Immature natural killer cell (primary cell): ENCODE data around the gene EYA4. TPM values are rescaled to one million over a fixed set of nuclear protein-coding genes. Genes with fewer than 3 reads are reported as not detected.
"Not testable (repeated sequence)": the region's sequence is repeated elsewhere in the genome, so short reads cannot be mapped to it uniquely, and the experiment has no call there.

Source experiments
- DNase-seq, 3 donors: peaks; one replicate each; pipeline ENCODE4 v3.0.0; 2022; ENCODE audit warnings: mixed read lengths in 1 of 3
- H3K27ac Mint-ChIP-seq, 6 donors: one replicate each; pipeline ENCODE4 v1.8.0; 2020; ENCODE audit warnings: mixed read lengths in 6 of 6, mild to moderate bottlenecking in 5 of 6, inconsistent platforms in 4 of 6, moderate library complexity in 3 of 6
- H3K27me3 Mint-ChIP-seq, 3 donors: one replicate each; pipeline ENCODE4 v1.8.0; 2020 to 2021; ENCODE audit warnings: low read depth in 3 of 3, mild to moderate bottlenecking in 3 of 3, mixed read lengths in 3 of 3, moderate library complexity in 3 of 3, inconsistent platforms in 1 of 3
- H3K36me3 Mint-ChIP-seq, 3 donors: one replicate each; pipeline ENCODE4 v1.8.0; 2020; ENCODE audit warnings: mixed read lengths in 3 of 3, inconsistent platforms in 2 of 3, mild to moderate bottlenecking in 2 of 3
- H3K4me1 Mint-ChIP-seq, 2 donors: one replicate each; pipeline ENCODE4 v1.8.0; 2020; ENCODE audit warnings: inconsistent platforms in 2 of 2, mild to moderate bottlenecking in 2 of 2, mixed read lengths in 2 of 2, moderate library complexity in 1 of 2
- H3K4me3 Mint-ChIP-seq, 5 donors: one replicate each; pipeline ENCODE4 v1.8.0; 2020; ENCODE audit warnings: mild to moderate bottlenecking in 5 of 5, mixed read lengths in 5 of 5, inconsistent platforms in 3 of 5, moderate library complexity in 3 of 5
- H3K9me3 Mint-ChIP-seq, 6 donors: one replicate each; pipeline ENCODE4 v1.8.0; 2020; ENCODE audit warnings: mild to moderate bottlenecking in 6 of 6, mixed read lengths in 6 of 6, inconsistent platforms in 4 of 6, moderate library complexity in 3 of 6
- polyA plus RNA-seq, 3 donors: library from polyadenylated mRNA; unstranded; fragments of 300-500 nt; fragmentation: Illumina TruSeq; gene quantifications; one replicate each; pipeline ENCODE4 v1.2.3, GENCODE V29; 2021

EYA4 gene
- polyA plus RNA-seq, 3 donors from 2014 or later, result not detected

DNA sequence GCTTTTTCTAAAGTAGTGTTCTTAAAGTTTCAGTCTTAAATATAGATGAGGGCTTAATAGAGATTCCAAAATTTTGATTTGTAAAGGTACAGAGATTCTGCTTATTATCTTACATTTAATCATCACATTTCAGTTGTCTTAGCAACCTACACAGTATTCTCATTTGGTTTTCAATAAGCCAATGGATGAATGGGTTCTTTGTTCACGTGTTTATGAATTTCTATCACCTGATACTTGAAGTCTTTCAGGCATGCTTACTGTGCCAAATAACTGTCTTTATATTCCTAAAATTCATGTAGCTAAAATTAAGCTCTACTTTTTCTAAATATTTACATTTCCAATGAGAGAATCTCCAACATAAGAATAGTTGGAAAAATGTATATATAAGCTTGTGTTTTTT is 152.7 kb downstream of the EYA4 start:
- Mint-ChIP-seq H3K27ac (no peak overlapping the region), H3K4me3 (no peak overlapping the region), H3K9me3 (peaks cover 1 to 10% (median 4%) of the 10 kb centered on the region in 6 donors), H3K27me3 (no peaks in the 10 kb centered on the region), H3K4me1 (no peaks in the 10 kb centered on the region), H3K36me3 (no peaks in the 10 kb centered on the region)
- DNase-seq, result no peak

DNA sequence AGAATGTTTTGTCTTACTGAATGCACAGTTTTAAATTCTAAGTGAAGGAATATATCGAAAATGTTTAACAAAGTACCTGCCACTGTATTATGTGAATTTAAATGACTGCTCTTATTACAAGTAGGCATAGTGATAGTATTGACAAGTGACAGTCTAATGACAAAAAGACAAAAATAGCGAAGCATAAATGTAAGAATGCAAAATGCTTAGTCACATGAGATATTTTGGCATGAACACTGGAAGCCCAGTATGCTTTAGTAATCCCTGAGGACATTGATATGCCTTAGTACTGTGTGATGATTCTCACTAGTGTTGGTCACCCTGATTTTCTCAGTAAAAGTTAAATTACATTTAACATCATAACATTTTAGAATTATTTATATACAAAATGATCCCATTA is 153.5 kb downstream of the EYA4 start:
- Mint-ChIP-seq H3K9me3 (peaks cover 1 to 10% (median 4%) of the 10 kb centered on the region in 6 donors), H3K4me3 (no peak overlapping the region), H3K27me3 (no peaks in the 10 kb centered on the region), H3K4me1 (no peaks in the 10 kb centered on the region), H3K27ac (no peak overlapping the region), H3K36me3 (no peaks in the 10 kb centered on the region)
- no peak for DNase-seq

DNA sequence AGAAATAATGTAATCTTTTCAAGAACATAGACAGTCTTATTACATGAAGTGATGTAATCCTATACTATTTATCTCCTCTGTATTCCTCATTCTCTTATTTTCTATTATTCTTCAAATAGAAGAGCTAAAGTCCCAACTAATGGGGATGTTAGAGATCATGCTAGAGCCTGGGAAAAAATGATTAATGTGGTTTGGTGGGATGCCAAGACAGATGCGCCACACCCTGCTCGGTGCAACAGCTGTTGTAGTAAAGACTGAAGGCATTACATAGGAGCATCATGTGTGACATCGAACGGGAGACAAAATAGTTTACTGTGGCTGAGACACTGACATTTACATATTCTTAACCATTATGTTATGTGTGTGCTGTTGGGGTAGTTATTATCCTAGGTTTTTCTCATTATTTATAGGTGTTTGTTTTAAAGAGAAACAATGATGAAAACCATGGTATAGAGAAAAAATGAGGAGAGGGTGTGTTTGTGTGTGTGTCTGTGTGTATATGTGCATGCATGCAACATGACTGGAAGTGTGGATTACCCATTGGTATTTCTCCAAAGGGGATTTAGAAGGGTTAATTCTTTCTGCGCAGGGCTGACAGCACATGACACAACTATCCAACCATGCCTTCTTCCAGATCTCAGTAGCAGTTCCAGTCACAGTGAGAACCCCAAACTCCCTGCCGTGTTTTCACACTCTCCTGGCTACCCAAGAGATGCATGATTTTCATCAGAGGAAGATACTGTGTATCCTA is 155.3 kb downstream of the EYA4 start:
- no peak overlapping the region for H3K27ac Mint-ChIP-seq
- no peaks in the 10 kb centered on the region for H3K36me3 Mint-ChIP-seq
- H3K27me3 Mint-ChIP-seq, result peaks cover 0 to 1% (median 0%) of the 10 kb centered on the region in 3 donors
- H3K4me3 Mint-ChIP-seq, result no peak overlapping the region
- no peaks in the 10 kb centered on the region for H3K4me1 Mint-ChIP-seq
- no peak for DNase-seq
- H3K9me3 Mint-ChIP-seq, result peaks cover 0 to 10% (median 4%) of the 10 kb centered on the region in 6 donors

DNA sequence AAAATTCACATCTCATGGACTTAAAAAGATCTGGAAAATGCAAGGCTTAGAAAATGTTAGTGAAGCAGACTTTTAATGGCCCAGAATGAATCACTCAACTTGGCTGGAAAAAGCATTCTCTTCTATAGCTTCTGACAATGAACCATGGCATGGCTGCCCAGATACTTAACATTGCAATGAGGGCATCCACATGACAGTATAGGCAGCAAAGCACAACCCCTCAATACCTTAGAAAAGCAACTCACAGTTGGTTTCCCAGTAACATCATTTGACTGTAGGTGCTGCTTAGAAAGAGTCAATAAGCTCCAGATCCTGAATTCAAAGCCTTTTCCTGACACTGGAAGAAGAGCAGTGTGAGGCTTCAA is 155.8 kb downstream of the EYA4 start:
- DNase-seq, result no peak
- H3K4me3 Mint-ChIP-seq, result no peak overlapping the region
- H3K9me3 Mint-ChIP-seq, result peaks cover 1 to 10% (median 4%) of the 10 kb centered on the region in 6 donors
- H3K4me1 Mint-ChIP-seq, result no peaks in the 10 kb centered on the region
- H3K27me3 Mint-ChIP-seq, result peaks cover 0 to 1% (median 0%) of the 10 kb centered on the region in 3 donors
- no peaks in the 10 kb centered on the region for H3K36me3 Mint-ChIP-seq
- no peak overlapping the region for H3K27ac Mint-ChIP-seq

DNA sequence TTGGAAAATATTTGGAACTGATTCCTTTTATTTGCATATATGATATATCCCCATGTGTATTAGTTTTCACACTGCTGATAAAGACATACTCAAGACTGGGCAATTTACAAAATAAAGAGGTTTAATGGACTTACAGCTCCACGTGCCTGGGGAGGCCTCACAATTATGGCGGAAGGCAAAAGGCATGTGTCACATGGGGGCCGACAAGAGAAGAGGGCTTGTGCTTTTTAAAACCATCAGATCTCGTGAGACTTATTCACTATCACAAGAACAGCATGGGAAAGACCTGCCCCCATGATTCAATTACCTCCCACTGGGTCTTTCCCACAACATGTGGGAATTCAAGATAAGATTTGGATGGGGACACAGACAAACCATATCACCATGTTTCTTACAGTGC is 156.4 kb downstream of the EYA4 start:
- not testable (repeated sequence) for H3K36me3 Mint-ChIP-seq, H3K27ac Mint-ChIP-seq, H3K4me1 Mint-ChIP-seq, H3K27me3 Mint-ChIP-seq, H3K4me3 Mint-ChIP-seq, H3K9me3 Mint-ChIP-seq, DNase-seq

DNA sequence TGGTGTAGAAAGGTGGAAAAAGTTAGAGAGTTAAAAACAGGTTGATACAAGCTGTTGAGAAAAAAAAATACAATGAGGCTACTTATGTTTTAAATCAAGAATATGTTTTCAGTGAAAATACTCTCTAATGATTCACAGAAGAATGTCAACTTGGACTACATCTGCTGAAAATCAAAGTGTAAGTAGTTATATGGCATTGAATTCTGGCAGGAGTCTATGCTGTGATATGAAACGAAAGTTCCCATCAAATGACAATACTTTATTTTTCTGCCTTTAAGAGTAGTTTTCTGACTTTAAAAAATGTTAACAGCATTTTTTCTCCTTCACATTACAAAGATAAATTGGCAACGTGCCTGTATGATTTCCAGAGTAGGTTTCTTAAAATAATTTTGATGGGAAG is 158.3 kb downstream of the EYA4 start:
- H3K27me3 Mint-ChIP-seq, result peaks cover 0 to 1% (median 0%) of the 10 kb centered on the region in 3 donors
- no peak overlapping the region for H3K27ac Mint-ChIP-seq
- H3K4me1 Mint-ChIP-seq, result no peaks in the 10 kb centered on the region
- H3K36me3 Mint-ChIP-seq, result no peaks in the 10 kb centered on the region
- DNase-seq, result no peak
- H3K4me3 Mint-ChIP-seq, result no peak overlapping the region
- peaks cover 0 to 10% (median 4%) of the 10 kb centered on the region in 6 donors for H3K9me3 Mint-ChIP-seq

DNA sequence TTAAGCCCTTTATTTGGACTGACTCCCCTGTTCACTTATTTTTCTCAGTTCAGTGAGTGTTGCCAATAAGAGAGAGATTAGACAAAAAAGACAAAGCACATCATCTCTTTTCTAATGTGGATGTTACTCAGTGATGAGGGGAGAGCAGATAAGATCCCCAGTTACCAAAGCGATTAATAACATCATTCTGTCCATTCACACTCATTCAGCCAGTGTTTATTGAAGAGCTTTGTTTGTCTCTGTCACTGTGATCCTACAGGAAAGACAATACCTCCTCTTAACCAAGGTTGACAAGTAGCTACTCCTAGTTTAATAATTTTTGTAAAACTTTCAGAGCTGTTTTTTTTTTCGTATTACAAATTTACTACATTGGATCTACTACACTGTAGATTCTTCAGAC is 163.0 kb downstream of the EYA4 start:
- peaks cover 0 to 1% (median 0%) of the 10 kb centered on the region in 3 donors for H3K27me3 Mint-ChIP-seq
- DNase-seq, result no peak
- H3K9me3 Mint-ChIP-seq, result peaks cover 0 to 10% (median 4%) of the 10 kb centered on the region in 6 donors
- no peak overlapping the region for H3K4me3 Mint-ChIP-seq
- H3K27ac Mint-ChIP-seq, result no peak overlapping the region
- no peaks in the 10 kb centered on the region for H3K36me3 Mint-ChIP-seq
- H3K4me1 Mint-ChIP-seq, result no peaks in the 10 kb centered on the region

DNA sequence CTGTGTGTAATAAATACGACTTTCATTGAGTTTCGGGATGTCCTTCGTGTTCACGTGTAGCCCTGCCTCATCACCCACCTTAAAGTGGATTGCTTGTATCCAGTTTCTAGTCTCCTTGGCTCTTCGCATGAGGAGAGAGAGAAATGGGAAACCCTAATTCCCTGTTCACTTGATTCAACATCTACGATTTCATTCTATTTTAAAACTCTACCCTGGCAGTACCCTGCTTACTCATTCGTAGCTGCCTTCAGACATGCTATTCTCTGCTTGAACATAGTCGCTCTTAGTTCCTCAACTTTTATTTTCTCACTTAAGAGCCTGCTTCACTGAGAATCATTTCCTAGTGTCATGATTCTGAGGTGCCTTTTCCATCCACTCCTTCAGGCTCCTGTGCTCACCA is 163.6 kb downstream of the EYA4 start:
- Mint-ChIP-seq H3K27ac (no peak overlapping the region), H3K36me3 (no peaks in the 10 kb centered on the region), H3K4me3 (no peak overlapping the region), H3K4me1 (no peaks in the 10 kb centered on the region), H3K9me3 (peaks cover 0 to 10% (median 4%) of the 10 kb centered on the region in 6 donors), H3K27me3 (peaks cover 0 to 1% (median 0%) of the 10 kb centered on the region in 3 donors)
- no peak for DNase-seq

DNA sequence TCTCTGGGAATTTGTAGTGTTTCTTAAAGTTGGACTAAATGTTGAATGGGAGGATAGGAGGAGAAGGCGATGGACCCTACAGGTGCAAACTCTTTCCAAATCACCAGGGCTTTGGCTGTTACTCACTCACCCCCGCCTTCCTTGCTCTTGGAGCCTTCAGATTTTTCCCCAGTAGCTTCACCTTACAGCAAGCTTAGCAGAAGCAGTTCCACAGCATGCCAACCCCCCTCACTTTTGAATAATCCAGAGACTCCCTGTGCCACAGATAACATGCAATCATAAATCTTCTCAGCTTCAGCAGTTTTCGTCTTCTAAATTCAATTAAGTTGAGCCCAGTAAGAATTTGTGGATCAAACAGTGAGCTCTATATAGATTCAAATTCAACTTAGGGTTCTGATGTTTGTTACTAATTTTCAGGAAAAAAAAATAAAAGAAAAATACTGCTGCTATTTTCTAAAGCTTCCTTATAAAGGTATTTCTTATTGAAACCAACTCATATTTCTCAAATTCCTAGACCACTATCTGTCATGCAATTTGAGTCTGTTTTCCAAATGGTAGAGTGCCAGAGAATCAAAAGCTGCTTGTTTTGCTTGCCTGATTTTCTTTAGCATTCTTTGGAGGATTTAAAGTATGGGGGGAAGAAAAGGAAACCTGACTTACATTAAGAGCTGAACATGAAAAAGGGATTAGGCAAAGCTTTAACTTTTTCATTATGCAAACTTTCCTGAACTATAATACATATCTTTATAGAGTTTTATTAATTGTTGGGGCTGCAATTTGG is 166.4 kb downstream of the EYA4 start:
- Mint-ChIP-seq H3K4me3 (no peak overlapping the region), H3K36me3 (no peaks in the 10 kb centered on the region), H3K27ac (no peak overlapping the region), H3K4me1 (no peaks in the 10 kb centered on the region), H3K27me3 (peaks cover 0 to 2% (median 0%) of the 10 kb centered on the region in 3 donors), H3K9me3 (peaks cover 0 to 10% (median 3%) of the 10 kb centered on the region in 6 donors)
- DNase-seq, result no peak

DNA sequence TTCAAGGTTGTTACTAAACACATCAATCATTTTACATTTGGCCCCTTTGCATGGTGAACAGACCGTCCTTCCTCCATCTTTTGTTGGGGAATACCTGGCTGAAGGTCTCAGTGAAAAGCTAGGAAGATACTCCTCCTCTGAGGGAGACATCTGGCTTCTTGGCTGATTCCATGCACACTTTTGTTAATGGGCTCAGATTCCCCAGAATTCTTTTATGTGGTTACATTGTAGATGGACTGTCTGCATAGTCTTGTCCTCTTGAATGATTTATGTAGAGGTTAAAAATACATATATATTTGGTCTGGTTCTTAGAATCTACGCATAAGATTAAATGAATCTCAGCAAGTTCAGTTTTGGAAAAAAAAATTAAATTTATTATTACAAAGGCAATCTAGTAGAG is 167.0 kb downstream of the EYA4 start:
- no peak for DNase-seq
- H3K4me1 Mint-ChIP-seq, result no peaks in the 10 kb centered on the region
- H3K36me3 Mint-ChIP-seq, result no peaks in the 10 kb centered on the region
- H3K4me3 Mint-ChIP-seq, result no peak overlapping the region
- no peak overlapping the region for H3K27ac Mint-ChIP-seq
- H3K9me3 Mint-ChIP-seq, result peaks cover 0 to 10% (median 3%) of the 10 kb centered on the region in 6 donors
- H3K27me3 Mint-ChIP-seq, result peaks cover 0 to 2% (median 0%) of the 10 kb centered on the region in 3 donors

DNA sequence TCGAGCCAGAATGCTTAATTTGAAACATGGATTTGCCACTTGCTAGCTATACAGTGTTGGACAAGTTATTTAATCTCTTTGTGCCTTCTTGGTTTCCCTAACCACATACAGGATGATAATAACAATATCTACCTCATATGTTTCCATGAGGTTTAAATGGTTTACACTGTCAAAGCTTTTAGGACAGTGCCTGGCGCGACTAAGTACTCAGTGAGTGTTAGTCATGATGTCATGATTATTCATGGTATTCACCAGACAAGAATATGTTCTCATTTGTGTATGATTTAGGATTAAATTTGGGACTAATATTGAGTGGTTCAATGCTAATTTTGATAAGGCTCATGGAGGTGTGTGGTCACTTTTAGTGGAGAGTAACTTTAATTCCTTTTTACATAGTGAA is 167.4 kb downstream of the EYA4 start:
- no peak overlapping the region for H3K4me3 Mint-ChIP-seq
- H3K36me3 Mint-ChIP-seq, result no peaks in the 10 kb centered on the region
- no peak overlapping the region for H3K27ac Mint-ChIP-seq
- no peak for DNase-seq
- peaks cover 0 to 10% (median 3%) of the 10 kb centered on the region in 6 donors for H3K9me3 Mint-ChIP-seq
- H3K27me3 Mint-ChIP-seq, result peaks cover 0 to 2% (median 0%) of the 10 kb centered on the region in 3 donors
- H3K4me1 Mint-ChIP-seq, result no peaks in the 10 kb centered on the region

DNA sequence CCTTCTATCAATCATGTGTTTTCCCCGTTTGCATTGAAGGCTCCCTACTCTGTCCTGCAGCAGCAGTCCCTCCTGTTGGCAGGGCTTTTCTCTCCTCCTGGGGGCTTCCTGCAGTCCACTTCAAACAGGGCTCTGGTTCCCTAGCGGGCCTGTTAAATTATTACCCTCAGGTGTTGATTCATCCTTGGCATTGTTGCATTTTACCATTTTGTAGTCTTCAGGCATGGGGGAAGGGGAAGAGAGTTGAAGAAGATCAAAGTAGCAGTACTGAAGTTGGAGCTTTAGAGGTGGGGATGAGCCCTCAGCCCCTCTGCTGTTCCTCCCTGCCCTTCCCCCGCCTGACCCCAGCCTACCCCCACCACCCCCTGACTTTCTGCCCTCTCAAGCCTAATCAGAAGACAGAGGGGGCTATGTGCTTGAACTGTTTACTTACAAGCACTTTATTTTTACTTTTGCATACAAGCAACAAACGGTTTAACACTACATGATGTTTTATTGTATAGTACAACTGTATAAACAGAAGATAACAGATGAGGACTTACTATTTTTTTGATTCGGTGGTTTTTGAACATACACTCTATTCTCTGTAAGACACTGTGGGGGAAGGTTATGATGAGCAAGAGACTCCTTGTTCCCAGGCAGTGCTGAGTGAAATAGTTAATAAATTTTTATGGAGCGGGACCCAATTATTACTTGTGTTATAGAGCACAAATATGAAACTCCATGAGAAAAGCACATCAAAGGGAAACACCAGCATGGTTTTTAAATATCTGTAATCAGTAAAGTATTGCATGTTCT is 169.7 kb downstream of the EYA4 start:
- Mint-ChIP-seq H3K36me3 (no peaks in the 10 kb centered on the region), H3K9me3 (peaks cover 0 to 4% (median 0%) of the 10 kb centered on the region in 6 donors), H3K27ac (no peak overlapping the region), H3K27me3 (peaks cover 0 to 2% (median 0%) of the 10 kb centered on the region in 3 donors), H3K4me1 (no peaks in the 10 kb centered on the region), H3K4me3 (no peak overlapping the region)
- no peak for DNase-seq

DNA sequence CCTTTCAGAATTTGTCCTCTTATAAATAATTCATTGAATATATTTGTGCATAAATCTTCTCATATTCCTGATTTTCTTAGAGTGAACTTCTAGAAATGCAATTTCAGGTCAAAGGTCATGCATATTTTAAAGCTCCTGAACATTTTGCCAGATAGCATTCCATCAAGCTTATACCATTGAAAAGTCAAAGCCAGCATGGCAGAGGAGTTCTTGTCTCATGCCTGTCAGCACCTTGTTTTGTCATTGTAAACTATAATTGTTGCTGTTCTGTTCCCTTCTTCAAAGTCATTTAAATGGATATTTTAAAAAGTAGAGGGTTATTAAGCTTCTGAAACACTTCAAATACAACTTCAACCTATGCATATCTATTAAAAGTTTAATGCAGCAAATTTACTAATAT is 170.6 kb downstream of the EYA4 start:
- Mint-ChIP-seq H3K36me3 (no peaks in the 10 kb centered on the region), H3K27me3 (peaks cover 0 to 2% (median 0%) of the 10 kb centered on the region in 3 donors), H3K4me3 (no peak overlapping the region), H3K4me1 (no peaks in the 10 kb centered on the region), H3K27ac (no peak overlapping the region), H3K9me3 (peaks cover 0 to 2% (median 0%) of the 10 kb centered on the region in 6 donors)
- DNase-seq, result no peak

DNA sequence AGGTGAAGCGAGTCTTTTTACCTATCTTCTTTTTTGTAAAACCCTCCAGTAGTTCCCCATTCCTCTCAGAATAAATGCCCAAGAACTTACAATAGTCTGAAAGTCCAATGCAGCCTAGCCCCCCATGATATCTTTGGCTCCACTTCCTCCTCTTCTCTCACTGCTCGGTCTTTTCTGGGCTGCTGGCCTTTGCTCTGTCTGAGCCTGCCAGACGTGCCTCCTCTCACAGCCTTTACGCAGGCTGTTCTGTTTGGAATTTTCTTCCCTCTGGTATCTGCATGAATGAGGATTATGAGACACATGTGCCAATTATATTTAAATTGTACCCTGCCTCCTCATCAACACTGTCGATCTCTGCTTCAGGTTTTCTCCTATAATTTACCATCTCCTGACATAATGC is 174.1 kb downstream of the EYA4 start:
- H3K27ac Mint-ChIP-seq, result no peak overlapping the region
- no peaks in the 10 kb centered on the region for H3K4me1 Mint-ChIP-seq
- no peak for DNase-seq
- H3K4me3 Mint-ChIP-seq, result no peak overlapping the region
- peaks cover 0 to 2% (median 0%) of the 10 kb centered on the region in 6 donors for H3K9me3 Mint-ChIP-seq
- H3K36me3 Mint-ChIP-seq, result no peaks in the 10 kb centered on the region
- H3K27me3 Mint-ChIP-seq, result peaks cover 0 to 2% (median 0%) of the 10 kb centered on the region in 3 donors
